HepG2 (cell line): ENCODE measurements around the gene EPHA3. TPM values are rescaled to one million over a fixed set of nuclear protein-coding genes. Genes with fewer than 3 reads are reported as not detected.

ENCODE experiments used
- ATAC-seq: fragments of 200-7000 bp; cut with Tn5 transposase; 3 replicates; pipeline ENCODE4 v1.9.1; 2020; ENCODE audit warnings: mild to moderate bottlenecking, moderate library complexity
- BruUV-seq: library from RNA; stranded (reverse); fragments of 400-500 nt; replicated peaks from 2 replicates; lab custom pipeline; 2021; lab: Mats Ljungman, UMichigan
- CTCF ChIA-PET: fragments of 300-600 bp; formaldehyde crosslinking; extraction: SDS; loops from one replicate; lab custom pipeline; 2021; ENCODE audit warnings: low total read pairs, inconsistent platforms, low intra/inter-chr PET ratio; lab: Yijun Ruan, JAX
- POLR2A ChIA-PET: fragments of 350-600 bp; sonication (Branson Sonifier 250); formaldehyde crosslinking; loops from one replicate; lab custom pipeline; 2020; ENCODE audit warnings: antibody characterized with exemption, inconsistent platforms; lab: Yijun Ruan, JAX
- DNase-seq: peaks from one replicate; pipeline ENCODE4 v3.0.0-alpha.2; 2015; ENCODE audit warnings: low spot score
- FAIRE-seq: peaks from 3 replicates; lab custom pipeline; 2011; peaks lifted over from hg19 to GRCh38; lab: Jason Lieb, UNC
- H2AFZ ChIP-seq: one replicate; pipeline ENCODE4 v1.6.1; 2011; ENCODE audit warnings: low read length, inconsistent platforms
- H3K27ac ChIP-seq: fragments of 300-600 bp; 3 replicates; pipeline ENCODE4 v1.8.0; 2011; ENCODE audit warnings: mixed run types, mild to moderate bottlenecking, mixed read lengths, low read length, inconsistent platforms; ENCODE audit not compliant: insufficient read depth; ENCODE audit errors: extremely low read length
- H3K27me3 ChIP-seq, 2 experiments: fragments of 200-600 bp in 1 of 2; 2 replicates in 1 of 2; 3 replicates in 1 of 2; pipeline versions ENCODE4 v1.6.0 to v1.8.0; 2011; ENCODE audit warnings: low read length in 2 of 2, mild to moderate bottlenecking in 2 of 2, moderate library complexity in 2 of 2, inconsistent platforms in 1 of 2; ENCODE audit not compliant: insufficient read depth in 2 of 2, control insufficient read depth in 1 of 2
- H3K36me3 ChIP-seq, 2 experiments: fragments of 200-600 bp in 1 of 2; replicated peaks in 1 of 2; 2 replicates in 1 of 2; 3 replicates in 1 of 2; pipeline versions ENCODE4 v1.5.1 to v1.8.0; 2011; ENCODE audit warnings: low read length in 2 of 2, inconsistent platforms in 1 of 2; ENCODE audit not compliant: insufficient read depth in 2 of 2, control insufficient read depth in 1 of 2
- H3K4me1 ChIP-seq: 2 replicates; pipeline ENCODE4 v1.5.1; 2012; ENCODE audit warnings: low read length, inconsistent platforms; ENCODE audit not compliant: insufficient read depth
- H3K4me2 ChIP-seq: 2 replicates; pipeline ENCODE4 v1.6.0; 2011; ENCODE audit warnings: low read depth, low read length, inconsistent platforms
- H3K4me3 ChIP-seq, 3 experiments: fragments of 200-600 bp in 1 of 3; sonication (generic), shearing (Covaris generic) in 1 of 3; replicated peaks in 1 of 3; 2 replicates each; pipeline ENCODE4 v1.5.1; 2011 to 2016; ENCODE audit warnings: low read length in 3 of 3, inconsistent platforms in 2 of 3, low read depth in 2 of 3, mild to moderate bottlenecking in 2 of 3, control low read depth in 1 of 3, mixed read lengths in 1 of 3; ENCODE audit not compliant: insufficient read depth in 1 of 3
- H3K79me2 ChIP-seq: one replicate; pipeline ENCODE4 v1.6.1; 2011; ENCODE audit warnings: low read length, inconsistent platforms; ENCODE audit not compliant: insufficient read depth
- H3K9ac ChIP-seq: 2 replicates; pipeline ENCODE4 v1.6.0; 2011; ENCODE audit warnings: mild to moderate bottlenecking, low read depth, low read length, inconsistent platforms; ENCODE audit not compliant: insufficient read depth
- H3K9me3 ChIP-seq: 2 replicates; pipeline ENCODE4 v1.5.1; 2012; ENCODE audit warnings: mild to moderate bottlenecking, low read length
- H4K20me1 ChIP-seq: 2 replicates; pipeline ENCODE4 v1.6.0; 2011; ENCODE audit warnings: inconsistent platforms, mild to moderate bottlenecking, low read length, moderate library complexity; ENCODE audit not compliant: insufficient read depth
- CBX1 ChIP-seq: IDR thresholded peaks from one replicate; pipeline ENCODE4 v1.6.1; 2016; ENCODE audit warnings: antibody characterized with exemption, low read depth
- GABPB1 ChIP-seq: IDR thresholded peaks from 2 replicates; pipeline ENCODE4 v1.6.1; 2016; ENCODE audit warnings: mild to moderate bottlenecking, missing genetic modification reagents, moderate library complexity, missing compliant biosample characterization
- NKX3-1 ChIP-seq: sonication (generic); formaldehyde crosslinking; IDR thresholded peaks from 2 replicates; pipeline ENCODE4 v1.5.0; 2020; ENCODE audit warnings: missing genetic modification reagents
- NR2F1 ChIP-seq, 2 experiments: fragments of 450-650 bp in 1 of 2; formaldehyde crosslinking in 1 of 2; IDR thresholded peaks; 2 replicates each; pipeline versions ENCODE4 v1.5.0 to v1.6.1; 2016 to 2020; ENCODE audit warnings: mild to moderate bottlenecking in 1 of 2, missing compliant biosample characterization in 1 of 2, missing genetic modification reagents in 1 of 2, moderate library complexity in 1 of 2
- SIX4 ChIP-seq: sonication (generic); formaldehyde crosslinking; IDR thresholded peaks from 2 replicates; pipeline ENCODE4 v1.4.0; 2020; ENCODE audit warnings: missing genetic modification reagents
- ZKSCAN5 ChIP-seq: sonication (generic); formaldehyde crosslinking; IDR thresholded peaks from 2 replicates; pipeline ENCODE4 v1.5.1; 2020; ENCODE audit warnings: mild to moderate bottlenecking, missing genetic modification reagents
- ZNF605 ChIP-seq: sonication (generic); formaldehyde crosslinking; IDR thresholded peaks from 2 replicates; pipeline ENCODE4 v1.8.0; 2022; ENCODE audit warnings: mild to moderate bottlenecking, missing genetic modification reagents
- ZNF703 ChIP-seq: sonication (generic); formaldehyde crosslinking; IDR thresholded peaks from 2 replicates; pipeline ENCODE4 v1.5.1; 2020; ENCODE audit warnings: missing genetic modification reagents, mild to moderate bottlenecking, moderate library complexity, borderline replicate concordance
- ZNF724P ChIP-seq: sonication (generic); formaldehyde crosslinking; IDR thresholded peaks from 2 replicates; pipeline ENCODE4 v1.8.0; 2022; ENCODE audit warnings: missing genetic modification reagents, borderline replicate concordance
- WGBS: methylation state at CpG from one replicate; pipeline ENCODE4 v1.1.6; 2017; ENCODE audit warnings: low lambda C conversion rate; 5-methylcytosine and 5-hydroxymethylcytosine counted together
- in situ Hi-C: cut with HindIII; loops from 2 replicates; pipeline ENCODE4 v1.10.0; 2017; ENCODE audit warnings: low pct_unique_long_range_greater_than_20kb; ENCODE audit not compliant: extremely low pct_ligation_motif_present
- intact Hi-C: fragments of 100-400 bp; cut with micrococcal nuclease; formaldehyde crosslinking; loops from one replicate; pipeline ENCODE4 v1.10.0; 2022; ENCODE audit not compliant: unreplicated experiment
- polyA plus RNA-seq, 8 experiments: library from polyadenylated mRNA; depleted of rRNA in 3 of 8; stranded (reverse) in 7 of 8; unstranded in 1 of 8; fragments of >200 nt; fragmentation: Illumina TruSeq in 4 of 8; extraction: Trizol in 4 of 8; gene quantifications; 2 replicates each; pipeline versions ENCODE4 v1.2.1 to v1.2.3, GENCODE V29; 2011 to 2016; ENCODE audit warnings: low read depth in 4 of 8, missing spikeins in 1 of 8, mixed read lengths in 1 of 8; ENCODE audit not compliant: insufficient read depth in 1 of 8
- total RNA-seq, 5 experiments: library from RNA; depleted of rRNA; stranded (reverse); fragments of >200 nt; fragmentation: Illumina TruSeq; extraction: Trizol; gene quantifications; 2 replicates each; pipeline ENCODE4 v1.2.3, GENCODE V29; 2016; ENCODE audit warnings: low read depth in 1 of 5
- TF ChIP-seq, protein P1 (sequence below): sonication (generic); formaldehyde crosslinking; conservative IDR thresholded peaks from 2 replicates; pipeline ENCODE4 v1.8.0; 2022; ENCODE audit warnings: mild to moderate bottlenecking, moderate library complexity, missing genetic modification reagents
- TF ChIP-seq, protein P2 (sequence below): sonication (generic); formaldehyde crosslinking; IDR thresholded peaks from 2 replicates; pipeline ENCODE4 v1.9.0; 2021; ENCODE audit warnings: missing genetic modification reagents, borderline replicate concordance
- TF ChIP-seq, protein P3 (sequence below): sonication (generic); formaldehyde crosslinking; IDR thresholded peaks from 2 replicates; pipeline ENCODE4 v1.4.0; 2020; ENCODE audit warnings: mild to moderate bottlenecking, missing genetic modification reagents
- TF ChIP-seq, protein P4 (sequence below): sonication (generic); formaldehyde crosslinking; IDR thresholded peaks from 2 replicates; pipeline ENCODE4 v1.8.0; 2022; ENCODE audit warnings: mild to moderate bottlenecking, missing genetic modification reagents, borderline replicate concordance

The EPHA3 gene
- total and polyA plus RNA-seq, 2 of the 13 experiments (the other 11 are each of a cell fraction or from before 2014, with no cell fraction given) = 0.01 TPM; not detected in 1

DNA sequence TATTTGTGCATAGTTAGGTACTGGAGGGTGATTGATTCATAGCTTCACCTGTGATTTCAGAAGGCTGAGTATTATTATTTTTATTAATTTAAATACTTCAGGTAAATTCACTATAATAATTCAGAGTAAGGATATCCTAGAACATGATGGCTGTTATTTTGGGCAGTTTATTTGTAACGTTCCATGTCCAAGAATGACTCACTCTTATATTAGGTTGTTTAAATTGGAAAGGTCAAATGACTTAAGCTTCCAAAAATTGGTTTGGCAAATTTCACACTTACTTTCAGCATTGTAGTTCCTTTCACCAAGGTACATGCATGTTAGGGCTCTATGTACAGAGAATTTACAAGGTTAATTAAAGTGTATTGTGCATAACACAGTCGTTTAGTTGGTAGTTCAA is 120.2 kb downstream of the EPHA3 start (continued):
- TF ChIP-seq, protein P1, sequence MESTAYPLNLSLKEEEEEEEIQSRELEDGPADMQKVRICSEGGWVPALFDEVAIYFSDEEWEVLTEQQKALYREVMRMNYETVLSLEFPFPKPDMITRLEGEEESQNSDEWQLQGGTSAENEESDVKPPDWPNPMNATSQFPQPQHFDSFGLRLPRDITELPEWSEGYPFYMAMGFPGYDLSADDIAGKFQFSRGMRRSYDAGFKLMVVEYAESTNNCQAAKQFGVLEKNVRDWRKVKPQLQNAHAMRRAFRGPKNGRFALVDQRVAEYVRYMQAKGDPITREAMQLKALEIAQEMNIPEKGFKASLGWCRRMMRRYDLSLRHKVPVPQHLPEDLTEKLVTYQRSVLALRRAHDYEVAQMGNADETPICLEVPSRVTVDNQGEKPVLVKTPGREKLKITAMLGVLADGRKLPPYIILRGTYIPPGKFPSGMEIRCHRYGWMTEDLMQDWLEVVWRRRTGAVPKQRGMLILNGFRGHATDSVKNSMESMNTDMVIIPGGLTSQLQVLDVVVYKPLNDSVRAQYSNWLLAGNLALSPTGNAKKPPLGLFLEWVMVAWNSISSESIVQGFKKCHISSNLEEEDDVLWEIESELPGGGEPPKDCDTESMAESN (CRISPR knock-in tag) = no peak

DNA sequence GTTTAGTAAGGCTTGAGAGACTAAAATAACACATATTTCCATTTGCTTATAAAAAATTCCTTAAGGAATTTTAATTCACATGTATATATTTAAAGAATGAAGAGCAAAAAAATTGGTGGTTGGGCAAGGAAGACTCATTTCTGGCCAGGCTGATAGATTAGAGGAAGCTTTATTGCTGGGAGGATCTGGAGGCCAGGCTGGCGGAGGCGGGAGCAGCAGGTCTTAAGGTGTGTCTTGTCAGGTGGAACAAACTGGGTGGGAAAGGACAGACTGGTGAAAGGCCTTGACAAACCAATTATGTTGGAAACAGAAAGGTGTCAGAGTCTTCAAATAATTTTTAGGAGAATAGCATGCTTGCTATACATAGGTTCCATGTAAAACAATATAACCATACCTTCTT is 124.7 kb downstream of the EPHA3 start:
- no TSS peak for BruUV-seq
- ATAC-seq (no peak), DNase-seq (no peak), FAIRE-seq (no peak)
- no peak overlapping the region for H3K9ac ChIP-seq
- H3K27me3 ChIP-seq = no peaks in the 10 kb centered on the region
- WGBS = 27% methylated on average over 2 of the region's 2 CpGs
- intact Hi-C loops (no loop called here), in situ Hi-C loops (no loop called here)
- H2AFZ ChIP-seq = no peak overlapping the region
- H4K20me1 ChIP-seq = no peaks in the 10 kb centered on the region
- ChIA-PET POLR2A (no interaction called here), CTCF (no interaction called here)
- no peak overlapping the region for H3K4me2 ChIP-seq
- H3K4me1 ChIP-seq = no peaks in the 10 kb centered on the region
- no peak overlapping the region for H3K27ac ChIP-seq
- H3K4me3 ChIP-seq = no peak overlapping the region
- H3K36me3 ChIP-seq = no peaks in the 10 kb centered on the region
- no peaks in the 10 kb centered on the region for H3K9me3 ChIP-seq
- H3K79me2 ChIP-seq = no peaks in the 10 kb centered on the region
- TF ChIP-seq ZKSCAN5 (no peak), CBX1 (no peak), ZNF605 (CRISPR knock-in tag) (no peak), SIX4 (CRISPR knock-in tag) (no peak), ZNF703 (CRISPR knock-in tag) (no peak), NKX3-1 (no peak), ZNF724P (CRISPR knock-in tag) (no peak), NR2F1 (CRISPR knock-in tag; IDR thresholded peaks at IDR 0.05) (no peak), GABPB1 (CRISPR knock-in tag) (no peak)
- TF ChIP-seq, protein P2, sequence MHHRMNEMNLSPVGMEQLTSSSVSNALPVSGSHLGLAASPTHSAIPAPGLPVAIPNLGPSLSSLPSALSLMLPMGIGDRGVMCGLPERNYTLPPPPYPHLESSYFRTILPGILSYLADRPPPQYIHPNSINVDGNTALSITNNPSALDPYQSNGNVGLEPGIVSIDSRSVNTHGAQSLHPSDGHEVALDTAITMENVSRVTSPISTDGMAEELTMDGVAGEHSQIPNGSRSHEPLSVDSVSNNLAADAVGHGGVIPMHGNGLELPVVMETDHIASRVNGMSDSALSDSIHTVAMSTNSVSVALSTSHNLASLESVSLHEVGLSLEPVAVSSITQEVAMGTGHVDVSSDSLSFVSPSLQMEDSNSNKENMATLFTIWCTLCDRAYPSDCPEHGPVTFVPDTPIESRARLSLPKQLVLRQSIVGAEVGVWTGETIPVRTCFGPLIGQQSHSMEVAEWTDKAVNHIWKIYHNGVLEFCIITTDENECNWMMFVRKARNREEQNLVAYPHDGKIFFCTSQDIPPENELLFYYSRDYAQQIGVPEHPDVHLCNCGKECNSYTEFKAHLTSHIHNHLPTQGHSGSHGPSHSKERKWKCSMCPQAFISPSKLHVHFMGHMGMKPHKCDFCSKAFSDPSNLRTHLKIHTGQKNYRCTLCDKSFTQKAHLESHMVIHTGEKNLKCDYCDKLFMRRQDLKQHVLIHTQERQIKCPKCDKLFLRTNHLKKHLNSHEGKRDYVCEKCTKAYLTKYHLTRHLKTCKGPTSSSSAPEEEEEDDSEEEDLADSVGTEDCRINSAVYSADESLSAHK (CRISPR knock-in tag) = no peak
- TF ChIP-seq, protein P3, sequence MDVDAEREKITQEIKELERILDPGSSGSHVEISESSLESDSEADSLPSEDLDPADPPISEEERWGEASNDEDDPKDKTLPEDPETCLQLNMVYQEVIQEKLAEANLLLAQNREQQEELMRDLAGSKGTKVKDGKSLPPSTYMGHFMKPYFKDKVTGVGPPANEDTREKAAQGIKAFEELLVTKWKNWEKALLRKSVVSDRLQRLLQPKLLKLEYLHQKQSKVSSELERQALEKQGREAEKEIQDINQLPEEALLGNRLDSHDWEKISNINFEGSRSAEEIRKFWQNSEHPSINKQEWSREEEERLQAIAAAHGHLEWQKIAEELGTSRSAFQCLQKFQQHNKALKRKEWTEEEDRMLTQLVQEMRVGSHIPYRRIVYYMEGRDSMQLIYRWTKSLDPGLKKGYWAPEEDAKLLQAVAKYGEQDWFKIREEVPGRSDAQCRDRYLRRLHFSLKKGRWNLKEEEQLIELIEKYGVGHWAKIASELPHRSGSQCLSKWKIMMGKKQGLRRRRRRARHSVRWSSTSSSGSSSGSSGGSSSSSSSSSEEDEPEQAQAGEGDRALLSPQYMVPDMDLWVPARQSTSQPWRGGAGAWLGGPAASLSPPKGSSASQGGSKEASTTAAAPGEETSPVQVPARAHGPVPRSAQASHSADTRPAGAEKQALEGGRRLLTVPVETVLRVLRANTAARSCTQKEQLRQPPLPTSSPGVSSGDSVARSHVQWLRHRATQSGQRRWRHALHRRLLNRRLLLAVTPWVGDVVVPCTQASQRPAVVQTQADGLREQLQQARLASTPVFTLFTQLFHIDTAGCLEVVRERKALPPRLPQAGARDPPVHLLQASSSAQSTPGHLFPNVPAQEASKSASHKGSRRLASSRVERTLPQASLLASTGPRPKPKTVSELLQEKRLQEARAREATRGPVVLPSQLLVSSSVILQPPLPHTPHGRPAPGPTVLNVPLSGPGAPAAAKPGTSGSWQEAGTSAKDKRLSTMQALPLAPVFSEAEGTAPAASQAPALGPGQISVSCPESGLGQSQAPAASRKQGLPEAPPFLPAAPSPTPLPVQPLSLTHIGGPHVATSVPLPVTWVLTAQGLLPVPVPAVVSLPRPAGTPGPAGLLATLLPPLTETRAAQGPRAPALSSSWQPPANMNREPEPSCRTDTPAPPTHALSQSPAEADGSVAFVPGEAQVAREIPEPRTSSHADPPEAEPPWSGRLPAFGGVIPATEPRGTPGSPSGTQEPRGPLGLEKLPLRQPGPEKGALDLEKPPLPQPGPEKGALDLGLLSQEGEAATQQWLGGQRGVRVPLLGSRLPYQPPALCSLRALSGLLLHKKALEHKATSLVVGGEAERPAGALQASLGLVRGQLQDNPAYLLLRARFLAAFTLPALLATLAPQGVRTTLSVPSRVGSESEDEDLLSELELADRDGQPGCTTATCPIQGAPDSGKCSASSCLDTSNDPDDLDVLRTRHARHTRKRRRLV (CRISPR knock-in tag) = no peak
- TF ChIP-seq, protein P4, sequence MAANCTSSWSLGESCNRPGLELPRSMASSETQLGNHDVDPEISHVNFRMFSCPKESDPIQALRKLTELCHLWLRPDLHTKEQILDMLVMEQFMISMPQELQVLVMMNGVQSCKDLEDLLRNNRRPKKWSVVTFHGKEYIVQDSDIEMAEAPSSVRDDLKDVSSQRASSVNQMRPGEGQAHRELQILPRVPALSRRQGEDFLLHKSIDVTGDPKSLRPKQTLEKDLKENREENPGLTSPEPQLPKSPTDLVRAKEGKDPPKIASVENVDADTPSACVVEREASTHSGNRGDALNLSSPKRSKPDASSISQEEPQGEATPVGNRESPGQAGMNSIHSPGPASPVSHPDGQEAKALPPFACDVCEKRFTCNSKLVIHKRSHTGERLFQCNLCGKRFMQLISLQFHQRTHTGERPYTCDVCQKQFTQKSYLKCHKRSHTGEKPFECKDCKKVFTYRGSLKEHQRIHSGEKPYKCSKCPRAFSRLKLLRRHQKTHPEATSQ (CRISPR knock-in tag) = no peak
